Kidney (tissue), 14 donors: ENCODE results near the gene LRRC45. TPM values are rescaled to one million over a fixed set of nuclear protein-coding genes. Genes with fewer than 3 reads are reported as not detected.
"Not testable (repeated sequence)": the region's sequence is repeated elsewhere in the genome, so short reads cannot be mapped to it uniquely, and the experiment has no call there.

Source experiments
- DNase-seq, 5 donors: peaks; one replicate each; pipeline ENCODE4 v3.0.0-alpha.2; 2013 to 2020
- FAIRE-seq: peaks from 2 replicates; lab custom pipeline; 2012; peaks lifted over from hg19 to GRCh38; lab: Jason Lieb, UNC
- H3K27ac ChIP-seq, 2 donors: one replicate each; pipeline ENCODE4 v1.7.0; 2013; ENCODE audit warnings: low read depth in 2 of 2, low read length in 2 of 2, inconsistent platforms in 1 of 2
- H3K27me3 ChIP-seq: one replicate; pipeline ENCODE4 v1.7.1; 2013; ENCODE audit warnings: low read length, inconsistent platforms; ENCODE audit not compliant: control insufficient read depth, insufficient read depth
- H3K36me3 ChIP-seq, 3 donors: one replicate each; pipeline versions ENCODE4 v1.7.0 to v1.7.1; 2013; ENCODE audit warnings: low read length in 3 of 3, control low read depth in 1 of 3, inconsistent platforms in 1 of 3; ENCODE audit not compliant: insufficient read depth in 3 of 3, control insufficient read depth in 2 of 3
- H3K4me1 ChIP-seq, 3 donors: one replicate each; pipeline versions ENCODE4 v1.7.0 to v1.7.1; 2013; ENCODE audit warnings: low read length in 3 of 3, inconsistent platforms in 1 of 3, low read depth in 1 of 3; ENCODE audit not compliant: control insufficient read depth in 2 of 3, insufficient read depth in 2 of 3
- H3K4me3 ChIP-seq, 3 donors: one replicate each; pipeline versions ENCODE4 v1.7.0 to v1.8.1; 2013; ENCODE audit warnings: low read length in 3 of 3, control low read depth in 1 of 3, inconsistent platforms in 1 of 3
- H3K9ac ChIP-seq, 3 donors: one replicate each; pipeline versions ENCODE4 v1.7.0 to v1.7.1; 2013; ENCODE audit warnings: low read length in 3 of 3, control low read depth in 1 of 3, inconsistent platforms in 1 of 3
- H3K9me3 ChIP-seq, 3 donors: one replicate each; pipeline versions ENCODE4 v1.7.0 to v1.7.1; 2013; ENCODE audit warnings: low read length in 3 of 3, control low read depth in 1 of 3, inconsistent platforms in 1 of 3; ENCODE audit not compliant: control insufficient read depth in 2 of 3, insufficient read depth in 1 of 3
- CTCF ChIP-seq: IDR thresholded peaks from 3 replicates; pipeline ENCODE4 v1.5.1; 2012; ENCODE audit warnings: mild to moderate bottlenecking, moderate library complexity, borderline replicate concordance; ENCODE audit not compliant: insufficient read depth; ENCODE audit errors: extremely low read depth
- intact Hi-C: fragments of 100-400 bp; cut with DNase I; formaldehyde crosslinking; loops from one replicate; pipeline ENCODE4 v1.11.1; 2022
- polyA plus RNA-seq: library from polyadenylated mRNA; stranded (reverse); fragments of 350-450 nt; fragmentation: Illumina TruSeq; extraction: RNeasy Lipid Tissue Mini Kit (QIAGEN cat#74804); gene quantifications from one replicate; pipeline ENCODE4 v1.2.3, GENCODE V29; 2014; ENCODE audit warnings: low read depth, low replicate concordance; ENCODE audit not compliant: insufficient read depth
- total RNA-seq: library from RNA; stranded (reverse); fragmentation: NEBNext Ultra II Directional; extraction: Animal tissue kit (Norgen Biotek cat#: 25700); gene quantifications from one replicate; pipeline ENCODE4 v1.2.1, GENCODE V29; 2021
- donor health status: control.
- donor health status: control.
- donor health status: control.
- donor health status: control.
- donor health status: control.
- donor health status: DM: yes; HTN: yes; CAD: no.
- donor health status: Normal renal cell carcinoma (clear cell type).

Gene LRRC45
- total and polyA plus RNA-seq, 2 donors from 2014 or later: 9.9 TPM

DNA sequence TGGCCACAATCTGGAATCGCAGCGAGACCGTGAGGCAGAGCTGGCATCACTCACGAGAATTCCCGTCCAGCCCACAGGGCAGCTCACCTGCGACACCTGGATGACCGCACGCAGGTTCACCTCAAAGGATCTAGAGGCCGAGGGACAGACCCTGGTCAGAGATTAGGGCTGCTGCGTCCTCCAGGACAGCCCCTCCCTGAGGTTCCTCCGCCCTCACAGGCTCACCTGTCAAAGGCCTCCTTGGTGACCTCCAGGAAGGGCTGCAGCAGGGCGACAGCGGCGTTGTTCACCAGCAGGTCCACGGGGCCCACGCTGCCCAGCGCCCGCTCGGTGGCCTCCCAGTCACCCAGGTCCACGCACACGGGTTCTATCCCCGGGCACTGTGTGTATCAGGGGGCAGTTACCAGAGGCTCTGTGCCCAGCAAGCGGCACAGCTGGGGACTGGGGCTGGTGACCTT, 13.6 kb downstream of the LRRC45 start:
- DNase-seq (no peak), FAIRE-seq (no peak)
- H3K36me3 ChIP-seq: peaks cover 0 to 7% (median 0%) of the 10 kb centered on the region in 3 donors
- intact Hi-C loops: loop anchor here (10.0 kb wide), 1 partner anchor 118 kb away; no protein-coding TSS in a partner anchor
- H3K27me3 ChIP-seq: no peaks in the 10 kb centered on the region
- no peak for TF ChIP-seq CTCF
- peak overlapping the region; percentile 41 to 84 (median 50) for H3K4me3 ChIP-seq
- no peaks in the 10 kb centered on the region for H3K9me3 ChIP-seq
- H3K9ac ChIP-seq: peak overlapping the region in 2 of 3 donors; percentile 84 to 91
- H3K27ac ChIP-seq: peak overlapping the region; percentile 96 to 99
- H3K4me1 ChIP-seq: peaks cover 3 to 19% (median 5%) of the 10 kb centered on the region in 3 donors

- H3K9me3 ChIP-seq: no peaks in the 10 kb centered on the region
- H3K4me3 ChIP-seq: peak within 1 kb of the TSS; percentile 50 to 84 (median 69)
- peak; percentile 75 for FAIRE-seq
- TF ChIP-seq CTCF: peak; percentile 79
- H3K36me3 ChIP-seq: peaks cover 0 to 7% (median 0%) of the 10 kb centered on the region in 3 donors
- peaks cover 3 to 17% (median 5%) of the 10 kb centered on the region in 3 donors for H3K4me1 ChIP-seq
- no peaks in the 10 kb centered on the region for H3K27me3 ChIP-seq
- intact Hi-C loops: loop anchor here (10.0 kb wide), 1 partner anchor 118 kb away; no protein-coding TSS in a partner anchor
- H3K9ac ChIP-seq: peak within 1 kb of the TSS in 2 of 3 donors; percentile 84 to 91
- DNase-seq: peak; percentile 97 to 99 (median 98)
- peak within 1 kb of the TSS; percentile 96 to 99 for H3K27ac ChIP-seq
Measured at GRCh38 chr17:82037092-82037888, 14.2 kb downstream of the LRRC45 start, which contains the start of gene DCXR. Gene DCXR, minus strand, starts transcription at chr17:82037697. Its CDS starts 15 bp downstream, at chr17:82037682.

DNA sequence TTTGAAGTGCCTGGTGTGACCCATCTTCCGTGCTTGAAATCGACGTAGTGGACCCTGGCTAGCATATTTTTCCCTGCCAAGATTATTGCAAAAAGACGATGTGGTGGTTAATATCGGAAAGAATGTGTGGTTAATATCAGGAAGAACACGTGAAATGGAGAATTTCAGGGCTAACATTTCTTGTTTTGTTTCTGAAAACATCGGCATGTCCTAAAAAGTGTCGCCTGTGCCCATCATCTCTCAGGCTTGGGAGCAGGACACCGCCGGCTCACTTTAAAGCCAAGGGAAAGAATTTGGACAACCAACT, 14.7 kb downstream of the LRRC45 start:
- no peaks in the 10 kb centered on the region for H3K9me3 ChIP-seq
- peak overlapping the region; percentile 78 to 99 for H3K27ac ChIP-seq
- no peaks in the 10 kb centered on the region for H3K27me3 ChIP-seq
- intact Hi-C loops: loop anchor here (10.0 kb wide), 1 partner anchor 117 kb away; no protein-coding TSS in a partner anchor
- peaks cover 3 to 16% (median 5%) of the 10 kb centered on the region in 3 donors for H3K4me1 ChIP-seq
- DNase-seq: no peak
- peak overlapping the region in 1 of 3 donors; percentile 61 for H3K9ac ChIP-seq
- no peak for FAIRE-seq
- TF ChIP-seq CTCF: no peak
- peak overlapping the region; percentile 21 to 84 (median 69) for H3K4me3 ChIP-seq
- peaks cover 0 to 7% (median 0%) of the 10 kb centered on the region in 3 donors for H3K36me3 ChIP-seq

- H3K36me3 ChIP-seq, H3K4me3 ChIP-seq, H3K9ac ChIP-seq, H3K9me3 ChIP-seq, FAIRE-seq, DNase-seq, H3K27me3 ChIP-seq, H3K27ac ChIP-seq: not testable (repeated sequence)
- intact Hi-C loops: loop anchor here (10.0 kb wide), 1 partner anchor 116 kb away; no protein-coding TSS in a partner anchor
- peaks cover 3 to 16% (median 5%) of the 10 kb centered on the region in 3 donors for H3K4me1 ChIP-seq
Measured at GRCh38 chr17:82038796-82039409, 15.8 kb downstream of the LRRC45 start.
